IMR-90 (cell line): Measurements from ENCODE around the gene USPL1. TPM values are rescaled to one million over a fixed set of nuclear protein-coding genes. Genes with fewer than 3 reads are reported as not detected.

Experiments used
- ATAC-seq: fragments of 200-7000 bp; cut with Tn5 transposase; 2 replicates; pipeline ENCODE4 v1.9.1; 2020; ENCODE audit warnings: low read depth, mild to moderate bottlenecking, moderate library complexity
- BruUV-seq: library from RNA; stranded (reverse); fragments of 400-500 nt; replicated peaks from 2 replicates; lab custom pipeline; 2021; lab: Mats Ljungman, UMichigan
- CTCF ChIA-PET: fragments of 300-600 bp; formaldehyde crosslinking; extraction: SDS; loops from one replicate; lab custom pipeline; 2021; ENCODE audit warnings: antibody characterized with exemption; lab: Yijun Ruan, JAX
- POLR2A ChIA-PET: fragments of 300-600 bp; sonication (Branson Sonifier 250); formaldehyde crosslinking; loops from one replicate; lab custom pipeline; 2022; ENCODE audit warnings: antibody characterized with exemption; ENCODE audit not compliant: unreplicated experiment; lab: Charles Lee
- DNase-seq: peaks from one replicate; pipeline ENCODE4 v3.0.0; 2013
- H2AFZ ChIP-seq: replicated peaks from 2 replicates; pipeline ENCODE3; 2013; ENCODE audit warnings: low read length, mild to moderate bottlenecking; ENCODE audit not compliant: poor library complexity
- H2AK5ac ChIP-seq: 2 replicates; pipeline ENCODE4 v1.6.1; 2013; ENCODE audit warnings: low read depth, low read length, inconsistent platforms
- H2AK9ac ChIP-seq: replicated peaks from 2 replicates; pipeline ENCODE3; 2013; ENCODE audit warnings: mild to moderate bottlenecking, low read depth, low read length, moderate library complexity; ENCODE audit not compliant: poor library complexity
- H2BK120ac ChIP-seq: 2 replicates; pipeline ENCODE4 v1.6.1; 2013; ENCODE audit warnings: low read depth, low read length, inconsistent platforms
- H2BK15ac ChIP-seq: 3 replicates; pipeline ENCODE4 v1.6.1; 2013; ENCODE audit warnings: low read depth, low read length, inconsistent platforms
- H2BK20ac ChIP-seq: 2 replicates; pipeline ENCODE4 v1.6.1; 2013; ENCODE audit warnings: low read depth, mild to moderate bottlenecking, inconsistent platforms, low read length, moderate library complexity
- H2BK5ac ChIP-seq: 2 replicates; pipeline ENCODE4 v1.6.1; 2013; ENCODE audit warnings: mild to moderate bottlenecking, low read depth, low read length, inconsistent platforms; ENCODE audit not compliant: poor library complexity, severe bottlenecking
- H3K14ac ChIP-seq: replicated peaks from 2 replicates; pipeline ENCODE4 v1.6.1; 2013; ENCODE audit warnings: low read depth, low read length, inconsistent platforms
- H3K18ac ChIP-seq: 2 replicates; pipeline ENCODE4 v1.6.1; 2013; ENCODE audit warnings: low read depth, low read length, control low read depth
- H3K23ac ChIP-seq: 2 replicates; pipeline ENCODE4 v1.6.1; 2013; ENCODE audit warnings: low read depth, low read length, inconsistent platforms
- H3K27ac ChIP-seq: 2 replicates; pipeline ENCODE4 v1.5.1; 2013; ENCODE audit warnings: mild to moderate bottlenecking, control low read depth, low read length; ENCODE audit not compliant: insufficient read depth
- H3K27me3 ChIP-seq: 2 replicates; pipeline ENCODE4 v1.6.1; 2013; ENCODE audit warnings: low read length; ENCODE audit not compliant: control insufficient read depth, insufficient read depth
- H3K36me3 ChIP-seq: 2 replicates; pipeline ENCODE4 v1.6.1; 2013; ENCODE audit warnings: low read length, mixed read lengths; ENCODE audit not compliant: control insufficient read depth, insufficient read depth
- H3K4ac ChIP-seq: 2 replicates; pipeline ENCODE4 v1.6.1; 2013; ENCODE audit warnings: low read depth, low read length, inconsistent platforms
- H3K4me1 ChIP-seq: 2 replicates; pipeline ENCODE4 v1.6.1; 2013; ENCODE audit warnings: low read length, mixed read lengths; ENCODE audit not compliant: control insufficient read depth, insufficient read depth
- H3K4me2 ChIP-seq: 2 replicates; pipeline ENCODE4 v1.6.1; 2013; ENCODE audit warnings: low read depth, mild to moderate bottlenecking, control low read depth, low read length, moderate library complexity
- H3K4me3 ChIP-seq: 2 replicates; pipeline ENCODE4 v1.5.1; 2013; ENCODE audit warnings: low read depth, mild to moderate bottlenecking, control low read depth, low read length, moderate library complexity; ENCODE audit not compliant: insufficient read depth
- H3K56ac ChIP-seq: 2 replicates; pipeline ENCODE4 v1.6.1; 2013; ENCODE audit warnings: low read length, inconsistent platforms; ENCODE audit not compliant: insufficient read depth; ENCODE audit errors: extremely low read depth
- H3K79me1 ChIP-seq, 2 experiments: 2 replicates each; pipeline ENCODE4 v1.6.1; 2013; ENCODE audit warnings: low read length in 2 of 2, inconsistent platforms in 1 of 2, low read depth in 1 of 2
- H3K9ac ChIP-seq: 2 replicates; pipeline ENCODE4 v1.6.1; 2013; ENCODE audit warnings: low read depth, low read length, control low read depth
- H3K9me1 ChIP-seq: 2 replicates; pipeline ENCODE4 v1.6.1; 2013; ENCODE audit warnings: low read length, inconsistent platforms; ENCODE audit not compliant: insufficient read depth
- H3K9me3 ChIP-seq: 2 replicates; pipeline ENCODE4 v1.6.1; 2013; ENCODE audit warnings: low read length; ENCODE audit not compliant: control insufficient read depth, insufficient read depth
- H4K20me1 ChIP-seq: 2 replicates; pipeline ENCODE4 v1.6.1; 2013; ENCODE audit warnings: low read length, inconsistent platforms; ENCODE audit not compliant: insufficient read depth
- H4K5ac ChIP-seq: 2 replicates; pipeline ENCODE4 v1.6.1; 2013; ENCODE audit warnings: mild to moderate bottlenecking, low read depth, low read length, control low read depth
- H4K8ac ChIP-seq, 2 experiments: 2 replicates each; pipeline ENCODE4 v1.6.1; 2013; ENCODE audit warnings: low read depth in 2 of 2, low read length in 2 of 2, control low read depth in 1 of 2, inconsistent platforms in 1 of 2
- H4K91ac ChIP-seq: 2 replicates; pipeline ENCODE4 v1.6.1; 2013; ENCODE audit warnings: low read depth, low read length, inconsistent platforms; ENCODE audit not compliant: insufficient read depth
- BHLHE40 ChIP-seq: fragments of 150-350 bp; IDR thresholded peaks from 2 replicates; pipeline ENCODE4 v1.6.1; 2016; ENCODE audit warnings: mild to moderate bottlenecking, low read depth, low read length
- CHD1 ChIP-seq: IDR thresholded peaks from 2 replicates; pipeline ENCODE4 v1.6.1; 2012; ENCODE audit warnings: low read depth, low read length, improper control_type of control experiment
- MAZ ChIP-seq: IDR thresholded peaks from 2 replicates; pipeline ENCODE4 v1.6.1; 2012; ENCODE audit warnings: low read depth, mild to moderate bottlenecking, low read length, improper control_type of control experiment, moderate library complexity, borderline replicate concordance
- MXI1 ChIP-seq: IDR thresholded peaks from 2 replicates; pipeline ENCODE4 v1.6.1; 2012; ENCODE audit warnings: low read depth, mild to moderate bottlenecking, low read length, moderate library complexity, borderline replicate concordance
- NFE2L2 ChIP-seq: fragments of 150-350 bp; IDR thresholded peaks from 2 replicates; pipeline ENCODE4 v1.6.1; 2016; ENCODE audit warnings: low read depth, mild to moderate bottlenecking, low read length
- RAD21 ChIP-seq: IDR thresholded peaks from 2 replicates; pipeline ENCODE4 v1.6.1; 2012; ENCODE audit warnings: low read length, improper control_type of control experiment
- RCOR1 ChIP-seq: IDR thresholded peaks from 2 replicates; pipeline ENCODE4 v1.6.1; 2012; ENCODE audit warnings: mild to moderate bottlenecking, low read length, improper control_type of control experiment; ENCODE audit not compliant: insufficient replicate concordance
- RFX5 ChIP-seq: IDR thresholded peaks from 2 replicates; pipeline ENCODE4 v1.8.0; 2012; ENCODE audit warnings: low read depth, mild to moderate bottlenecking, low read length, moderate library complexity
- SMC3 ChIP-seq: fragments of 150-350 bp; IDR thresholded peaks from 2 replicates; pipeline ENCODE4 v1.6.1; 2016; ENCODE audit warnings: low read depth, mild to moderate bottlenecking, antibody characterized with exemption, low read length, moderate library complexity
- WGBS, 2 experiments: methylation state at CpG; one replicate each; pipeline versions ENCODE4 v1.1.5 to v1.1.7; 2013; ENCODE audit warnings: missing lambda C conversion rate in 2 of 2; ENCODE audit not compliant: insufficient read length in 1 of 2; ENCODE audit errors: extremely low coverage in 2 of 2; 5-methylcytosine and 5-hydroxymethylcytosine counted together
- dilution Hi-C: fragments of 300-500 bp; cut with HindIII; formaldehyde crosslinking; loops from one replicate; pipeline ENCODE4 v1.14.3; 2018; ENCODE audit warnings: low sequenced_read_pairs; ENCODE audit not compliant: unreplicated experiment
- in situ Hi-C: fragments of 300-500 bp; cut with MboI; formaldehyde crosslinking; loops from 3 replicates; pipeline ENCODE4 v1.14.3; 2019; ENCODE audit warnings: low sequenced_read_pairs, inconsistent platforms, mixed read lengths
- intact Hi-C: fragments of 100-400 bp; cut with micrococcal nuclease; formaldehyde crosslinking; loops from 2 replicates; pipeline ENCODE4 v1.10.0; 2022
- polyA plus RNA-seq, 3 experiments: library from polyadenylated mRNA; depleted of rRNA; stranded (reverse); fragments of >200 nt; gene quantifications; 2 replicates each; pipeline ENCODE4 v1.2.3, GENCODE V29; 2012; ENCODE audit warnings: low replicate concordance in 1 of 3
- total RNA-seq: library from RNA; depleted of rRNA; stranded (reverse); fragments of >200 nt; gene quantifications from 2 replicates; pipeline ENCODE4 v1.2.3, GENCODE V29; 2012

Gene USPL1
- total and polyA plus RNA-seq, 2 of the 4 experiments (the other 2 are of a cell fraction), result 12.1 to 15.4 TPM

- POLR2A ChIA-PET, result no interaction called here
- Histone ChIP-seq H3K4me1 (peaks cover 2% of the 10 kb centered on the region), H3K27me3 (no peaks in the 10 kb centered on the region), H3K9me1 (0 out of 2 replicates have a peak, but pooled peaks cover 3% of the 10 kb centered on the region), H2BK20ac (no peak overlapping the region), H3K4me2 (no peak overlapping the region), H3K36me3 (no peaks in the 10 kb centered on the region), H2AK5ac (no peak overlapping the region), H3K18ac (no peak overlapping the region), H3K4me3 (no peak overlapping the region), H3K9me3 (no peaks in the 10 kb centered on the region), H4K91ac (no peak overlapping the region), H2BK5ac (no peak overlapping the region), H4K20me1 (no peaks in the 10 kb centered on the region), H3K4ac (no peak overlapping the region), H2AK9ac (no peak overlapping the region), H2AFZ (no peak overlapping the region), H3K79me1 (no peaks in the 10 kb centered on the region), H4K5ac (no peak overlapping the region), H2BK120ac (no peak overlapping the region), H3K14ac (no peak overlapping the region), H3K56ac (no peak overlapping the region), H3K9ac (no peak overlapping the region), H3K23ac (no peak overlapping the region), H4K8ac (no peak overlapping the region), H2BK15ac (no peak overlapping the region), H3K27ac (no peak overlapping the region)
- intact Hi-C loops (loop anchor here (5.0 to 10.0 kb wide), 2 partner anchors 196 to 343 kb away; no protein-coding TSS in a partner anchor), dilution Hi-C loops (no loop called here), in situ Hi-C loops (loop anchor here (10.0 kb wide), 1 partner anchor 193 kb away; no protein-coding TSS in a partner anchor)
- no peak for DNase-seq
- ATAC-seq, result no peak
- TF ChIP-seq RAD21, result no peak
- no peak for TF ChIP-seq MAZ
- no peak for TF ChIP-seq SMC3
- no peak for TF ChIP-seq CHD1
- no peak for TF ChIP-seq NFE2L2
- TF ChIP-seq RCOR1, result no peak
- no peak for TF ChIP-seq MXI1
- TF ChIP-seq RFX5, result no peak
- no peak for TF ChIP-seq BHLHE40
- CTCF ChIA-PET, result no interaction called here
- no TSS peak for BruUV-seq
- WGBS, 2 experiments, result 91% methylated on average over 5 of the region's 6 CpGs; no CpG with 5 or more reads in 1 of the 2 experiments
Observed at GRCh38 chr13:30671271-30671815, 53.6 kb downstream of the USPL1 start.
